Measurements from ENCODE around the gene SMIM35. TPM values are rescaled to one million over a fixed set of nuclear protein-coding genes. Genes with fewer than 3 reads are reported as not detected.

Gene SMIM35
- total RNA-seq, 4 donors from 2014 or later, result not detected

- ATAC-seq (no peak), DNase-seq (no peak)
- no peaks in the 10 kb centered on the region for H3K36me3 ChIP-seq
- H3K4me1 ChIP-seq, result peaks cover 9 to 16% of the 10 kb centered on the region in 2 donors
- in situ Hi-C loops (cut with MboI; ENCODE audit: low sequenced_read_pairs in 4 of 4) (no loop called here), intact Hi-C loops (cut with DNase I; ENCODE audit: low total_unique reads) (no loop called here)
- TF ChIP-seq POLR2A (IDR thresholded peaks at IDR 0.05), result no peak
- TF ChIP-seq CTCF (IDR thresholded peaks at IDR 0.05 in 4 of 5, conservative IDR thresholded peaks at IDR 0.05 in 1 of 5), result no peak
- no peaks in the 10 kb centered on the region for H3K9me3 ChIP-seq
- H3K4me3 ChIP-seq, result no peak overlapping the region
- H3K27me3 ChIP-seq, result no peaks in the 10 kb centered on the region
- H3K27ac ChIP-seq, result no peak overlapping the region
Measured at GRCh38 chr11:118079491-118079890, 7.3 kb downstream of the SMIM35 start.

GRCh38 chr11:118078911-118079411, 7.8 kb downstream of the SMIM35 start:
- no peak for DNase-seq
- Histone ChIP-seq H3K4me1 (peaks cover 4 to 11% of the 10 kb centered on the region in 2 donors), H3K9me3 (no peaks in the 10 kb centered on the region), H3K27me3 (no peaks in the 10 kb centered on the region), H3K27ac (no peak overlapping the region), H3K36me3 (no peaks in the 10 kb centered on the region), H3K4me3 (no peak overlapping the region)
- in situ Hi-C loops (cut with MboI; ENCODE audit: low sequenced_read_pairs in 4 of 4), result no loop called here
- intact Hi-C loops (cut with DNase I; ENCODE audit: low total_unique reads), result no loop called here
- ATAC-seq, result no peak
- TF ChIP-seq POLR2A (IDR thresholded peaks at IDR 0.05), result no peak

GRCh38 chr11:118076754-118077281, 9.9 kb downstream of the SMIM35 start, which contains the start of gene TMPRSS4:
TSS of gene TMPRSS4 (plus strand) at chr11:118077078. CDS start at chr11:118077303, 225 bp downstream.
- intact Hi-C loops (cut with DNase I; ENCODE audit: low total_unique reads), result no loop called here

GRCh38 chr11:118074785-118075184, 12.0 kb downstream of the SMIM35 start:
- intact Hi-C loops (cut with DNase I; ENCODE audit: low total_unique reads), result no loop called here
- no peaks in the 10 kb centered on the region for H3K9me3 ChIP-seq
- no peak for TF ChIP-seq CTCF (IDR thresholded peaks at IDR 0.05 in 4 of 5, conservative IDR thresholded peaks at IDR 0.05 in 1 of 5)
- no peak for TF ChIP-seq POLR2A (IDR thresholded peaks at IDR 0.05)
- in situ Hi-C loops (cut with MboI; ENCODE audit: low sequenced_read_pairs in 4 of 4), result loop anchor here in 1 of 4 donors (25.0 kb wide), 1 partner anchor 637 kb away; no protein-coding TSS in a partner anchor
- ATAC-seq (no peak), DNase-seq (no peak)
- no peaks in the 10 kb centered on the region for H3K36me3 ChIP-seq
- H3K4me3 ChIP-seq, result no peak overlapping the region
- H3K27me3 ChIP-seq, result no peaks in the 10 kb centered on the region
- H3K27ac ChIP-seq, result no peak overlapping the region
- no peaks in the 10 kb centered on the region for H3K4me1 ChIP-seq

More at GRCh38 chr11:118076754-118077281, 9.9 kb downstream of the SMIM35 start, which contains the start of gene TMPRSS4:
- in situ Hi-C loops (cut with MboI; ENCODE audit: low sequenced_read_pairs in 4 of 4), result no loop called here
- TF ChIP-seq CTCF (IDR thresholded peaks at IDR 0.05 in 4 of 5, conservative IDR thresholded peaks at IDR 0.05 in 1 of 5) (no peak), POLR2A (IDR thresholded peaks at IDR 0.05) (no peak)
- ATAC-seq, result no peak
- Histone ChIP-seq H3K27me3 (no peaks in the 10 kb centered on the region), H3K4me1 (no peaks in the 10 kb centered on the region), H3K9me3 (no peaks in the 10 kb centered on the region), H3K4me3 (no peak within 1 kb of the TSS), H3K36me3 (no peaks in the 10 kb centered on the region), H3K27ac (no peak within 1 kb of the TSS)
- no peak for DNase-seq

GRCh38 chr11:118074091-118074685, 12.6 kb downstream of the SMIM35 start:
- H3K27ac ChIP-seq, result no peak overlapping the region
- intact Hi-C loops (cut with DNase I; ENCODE audit: low total_unique reads), result no loop called here
- in situ Hi-C loops (cut with MboI; ENCODE audit: low sequenced_read_pairs in 4 of 4), result loop anchor here in 1 of 4 donors (25.0 kb wide), 1 partner anchor 637 kb away; no protein-coding TSS in a partner anchor

More at GRCh38 chr11:118074091-118074685, 12.6 kb downstream of the SMIM35 start:
- no peaks in the 10 kb centered on the region for H3K4me1 ChIP-seq
- no peaks in the 10 kb centered on the region for H3K27me3 ChIP-seq
- no peaks in the 10 kb centered on the region for H3K36me3 ChIP-seq
- ATAC-seq, result no peak
- TF ChIP-seq CTCF (IDR thresholded peaks at IDR 0.05 in 4 of 5, conservative IDR thresholded peaks at IDR 0.05 in 1 of 5) (no peak), POLR2A (IDR thresholded peaks at IDR 0.05) (no peak)
- H3K9me3 ChIP-seq, result no peaks in the 10 kb centered on the region
- no peak overlapping the region for H3K4me3 ChIP-seq
- DNase-seq, result no peak

Data from gastrocnemius medialis (tissue), 4 donors.